HG02623 (cell line): ENCODE measurements around the gene TSPEAR.
"Not testable (repeated sequence)": the region's sequence is repeated elsewhere in the genome, so short reads cannot be mapped to it uniquely, and the experiment has no call there.

Experiments used
- ATAC-seq: cut with Tn5 transposase; IDR thresholded peaks from one replicate; pipeline ENCODE4 v1.9.1; 2021; ENCODE audit warnings: moderate library complexity; ENCODE audit not compliant: unreplicated experiment

Gene TSPEAR

DNA sequence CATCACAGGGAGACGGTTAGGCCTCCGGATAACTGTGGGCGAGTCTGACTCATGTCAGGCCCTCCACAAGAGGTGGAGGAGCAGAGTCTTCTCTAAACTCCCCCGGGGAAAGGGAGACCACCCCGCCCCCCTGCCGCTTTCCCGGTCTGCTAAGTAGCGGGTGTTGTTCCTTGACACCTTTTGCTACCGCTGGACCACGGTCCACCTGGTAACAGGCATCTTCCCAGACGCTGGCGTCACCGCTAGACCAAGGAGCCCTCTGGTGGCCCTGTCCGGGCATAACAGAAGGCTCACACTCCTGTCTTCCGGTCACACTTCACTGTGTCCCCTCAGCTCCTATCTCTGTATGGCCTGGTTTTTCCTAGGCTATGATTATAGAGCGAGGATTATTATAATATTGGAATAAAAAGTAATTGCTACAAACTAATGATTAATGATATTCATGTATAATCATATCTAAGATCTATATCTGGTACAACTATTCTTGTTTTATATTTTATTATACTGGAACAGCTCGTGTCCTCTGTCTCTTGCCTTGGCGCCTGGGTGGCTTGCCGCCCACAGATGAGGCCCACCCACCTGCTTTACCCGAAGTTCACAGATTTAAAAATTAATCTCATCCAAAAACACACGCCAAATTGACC, 231.7 kb downstream of the TSPEAR start:
- not testable (repeated sequence) for ATAC-seq

DNA sequence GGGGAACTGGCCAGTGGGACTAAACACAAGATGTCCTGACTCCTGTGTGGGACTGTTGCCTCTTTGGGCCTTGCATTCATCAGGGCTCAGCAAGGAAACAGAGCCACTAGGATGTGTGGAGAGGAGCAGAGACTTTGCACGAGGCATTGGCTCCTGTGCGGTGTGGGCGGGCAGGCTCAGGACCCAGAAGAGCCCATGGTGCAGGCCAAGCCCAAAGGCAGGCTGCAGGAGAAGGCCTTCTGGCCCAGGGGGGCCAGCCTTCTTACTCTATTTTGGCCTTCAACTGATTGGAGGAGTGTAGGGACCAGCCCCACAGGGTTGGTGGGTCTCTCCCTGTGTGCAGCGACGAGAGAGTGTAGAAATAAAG, 232.6 kb downstream of the TSPEAR start:
- no peak for ATAC-seq

DNA sequence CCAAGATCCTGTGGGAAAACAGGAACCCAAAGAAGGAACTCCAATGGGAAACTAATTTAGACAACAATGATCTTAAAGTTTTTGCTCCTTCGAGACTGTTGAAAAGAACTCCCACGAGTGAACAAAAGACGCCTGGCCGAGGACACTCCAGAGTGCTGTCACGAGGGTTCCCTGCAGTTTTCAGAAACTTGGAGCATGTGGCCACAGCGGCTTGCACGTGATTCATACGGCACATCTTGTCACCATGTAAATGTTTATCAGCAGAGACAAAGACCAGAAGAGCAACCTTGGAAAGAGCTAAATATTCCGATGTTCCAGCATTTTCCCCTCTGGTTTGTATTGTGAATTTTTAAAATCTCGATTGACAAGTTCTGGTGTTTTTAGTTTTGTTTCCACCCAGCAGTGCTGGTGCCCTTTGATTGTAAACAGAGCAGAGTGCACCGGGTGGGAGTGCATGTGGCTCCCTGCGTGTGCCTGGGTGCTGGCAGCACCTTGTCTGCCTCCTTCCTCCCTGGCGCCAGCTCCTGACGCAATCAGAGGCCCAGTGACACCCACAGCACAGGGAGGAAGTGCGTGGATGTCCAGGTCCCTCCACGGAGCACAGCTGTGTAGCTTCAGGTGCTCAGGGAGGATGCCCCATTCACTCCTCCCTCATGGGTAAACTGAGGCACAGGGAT, 233.1 kb downstream of the TSPEAR start:
- no peak for ATAC-seq

DNA sequence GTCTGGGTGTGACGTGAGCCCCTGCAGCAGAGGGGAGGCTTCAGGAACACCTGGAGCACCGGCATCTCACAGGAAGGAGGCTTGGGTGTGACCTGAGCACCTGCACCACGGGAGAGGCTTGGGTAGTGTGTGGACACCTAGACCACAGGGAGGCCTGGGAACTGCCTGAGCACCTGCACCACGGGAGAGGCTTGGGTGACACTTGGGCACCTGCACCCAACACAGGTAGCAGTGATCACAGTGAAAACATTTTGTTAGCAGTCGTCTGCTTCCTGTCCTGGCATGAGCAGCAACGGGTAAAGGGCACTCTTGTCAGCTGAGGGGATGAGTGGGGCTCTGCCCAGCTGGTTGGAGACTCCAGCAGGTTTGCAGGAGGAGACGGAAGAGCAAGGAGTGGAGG, 233.7 kb downstream of the TSPEAR start:
- ATAC-seq = no peak

DNA sequence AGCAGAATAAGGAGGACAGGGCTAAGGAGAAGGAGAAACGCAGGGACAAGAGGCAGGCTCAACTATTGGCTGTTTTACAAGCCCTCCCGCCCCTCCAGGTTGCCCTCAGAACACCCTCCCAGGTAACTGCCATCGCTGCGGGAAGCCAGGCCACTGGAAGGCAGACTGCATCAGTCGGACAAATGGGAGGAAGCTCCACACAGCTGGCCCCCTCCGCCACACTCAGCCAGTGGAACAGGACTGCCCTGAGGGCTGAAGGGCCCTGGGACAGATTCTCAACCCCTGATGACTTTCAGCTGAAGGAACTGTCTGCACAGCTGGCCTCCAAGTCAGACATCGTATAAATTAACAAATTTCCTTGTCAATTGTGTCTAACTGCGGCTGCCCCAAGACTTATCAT, 234.2 kb downstream of the TSPEAR start:
- ATAC-seq = no peak

DNA sequence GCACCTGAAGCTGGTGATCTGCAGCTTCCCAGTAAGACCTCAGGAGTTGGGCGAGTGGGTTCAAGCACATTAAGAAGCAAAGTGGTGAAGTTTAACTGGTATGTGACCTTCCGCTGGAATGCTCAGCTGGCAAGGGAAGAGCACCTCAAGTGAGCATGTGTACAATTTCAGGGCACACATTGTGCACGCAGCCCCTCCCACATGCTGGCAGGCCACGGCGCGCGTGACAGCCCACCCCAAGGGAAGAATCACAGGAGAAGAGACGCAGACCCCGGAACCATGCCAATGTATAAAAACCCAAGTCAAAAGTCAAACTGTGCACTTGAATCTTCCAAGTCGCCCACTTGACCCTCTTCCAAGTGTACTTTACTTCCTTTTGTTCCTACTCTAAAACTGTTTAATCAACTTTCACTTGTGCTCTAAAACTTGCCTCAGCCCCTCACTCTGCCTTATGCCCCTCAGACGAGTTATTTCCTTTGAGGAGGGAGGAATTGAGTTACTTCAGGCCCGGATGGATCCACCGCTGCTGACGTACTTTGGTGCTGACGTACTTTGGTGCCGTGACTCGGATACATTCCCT, 236.0 kb downstream of the TSPEAR start:
- no peak for ATAC-seq

DNA sequence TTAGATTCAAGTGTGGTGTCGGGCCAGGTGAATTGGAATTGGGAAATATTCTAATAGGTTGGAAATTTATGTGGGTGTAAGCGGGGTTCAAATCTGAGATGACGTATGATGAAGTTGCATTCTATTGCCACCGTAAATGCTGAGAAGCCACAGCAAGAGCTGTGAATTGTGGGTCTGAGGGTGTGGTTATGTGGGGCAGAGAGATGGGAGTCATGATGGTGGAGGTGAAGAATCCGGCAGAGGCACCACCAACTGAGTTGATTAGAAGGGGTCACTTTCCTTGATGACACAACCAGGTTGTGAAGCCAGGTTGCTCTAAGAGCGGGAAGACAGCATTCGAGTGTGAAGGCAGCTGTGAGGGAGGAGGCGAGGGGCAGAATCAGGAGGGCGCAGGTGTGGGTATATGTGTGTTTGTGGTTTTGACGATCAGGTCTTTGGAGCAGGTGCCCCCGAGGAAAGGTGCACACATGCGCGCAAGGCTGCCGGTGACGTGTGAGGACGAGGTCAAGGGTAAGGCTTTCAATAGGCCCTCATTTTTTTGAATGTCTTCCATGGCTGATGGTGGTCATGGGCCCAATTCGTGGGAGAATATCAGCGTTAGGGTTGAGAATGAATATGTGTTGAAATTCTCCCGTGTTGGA, 237.3 kb downstream of the TSPEAR start:
- no peak for ATAC-seq

DNA sequence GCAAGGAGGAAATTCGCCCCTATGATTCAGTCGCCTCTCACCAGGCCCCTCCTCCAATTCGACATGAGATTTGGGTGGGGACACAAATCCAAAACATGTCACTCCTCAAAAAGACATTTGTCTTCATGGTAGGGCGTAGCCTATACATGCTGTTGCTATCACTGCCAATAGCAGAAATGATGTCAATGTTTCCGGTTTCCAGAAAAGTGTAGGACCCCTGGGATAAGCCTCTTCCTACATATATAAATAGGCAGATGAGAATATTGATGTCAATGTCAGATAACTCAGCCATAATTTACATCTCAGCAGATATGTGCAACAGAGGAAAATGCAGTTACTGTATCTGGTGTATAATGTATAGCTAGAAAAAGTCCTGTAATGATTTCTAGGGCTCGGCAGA, 239.4 kb downstream of the TSPEAR start:
- no peak for ATAC-seq

DNA sequence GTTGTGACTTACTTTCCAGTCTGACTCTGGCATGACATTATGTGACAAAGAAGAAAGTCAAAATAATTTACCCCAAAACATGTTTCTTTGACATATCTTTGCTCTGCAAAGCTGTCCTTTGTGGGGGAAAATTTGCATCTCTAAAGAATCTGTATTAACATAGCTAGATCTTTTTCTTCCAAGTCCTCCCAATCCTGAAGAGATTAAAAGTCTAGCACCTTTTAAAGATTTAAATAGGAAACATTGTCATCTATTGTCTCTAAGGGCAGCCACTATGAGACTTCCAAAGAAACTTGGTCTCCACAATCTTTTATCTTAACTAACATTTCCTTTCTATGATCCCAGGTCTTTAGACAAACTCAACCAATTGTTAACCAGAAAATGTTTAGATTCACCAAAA, 240.0 kb downstream of the TSPEAR start:
- ATAC-seq = no peak

DNA sequence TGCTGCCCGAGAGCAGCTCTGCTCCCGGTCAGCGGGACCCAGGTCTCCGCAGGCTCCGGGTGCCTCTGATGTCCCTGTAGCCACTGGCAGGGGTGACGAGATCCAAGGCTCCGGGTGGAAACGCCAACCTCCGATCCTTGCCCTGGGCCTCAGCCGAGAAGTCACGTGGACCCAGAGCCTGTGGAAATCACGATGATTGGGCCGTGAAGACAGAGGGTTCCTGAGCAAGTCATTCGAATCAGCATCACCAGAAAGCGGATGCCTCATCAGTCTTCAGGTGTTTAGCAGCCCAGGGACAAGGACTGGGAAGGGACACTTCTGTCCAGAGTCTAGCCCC, 243.5 kb downstream of the TSPEAR start:
- no peak for ATAC-seq

DNA sequence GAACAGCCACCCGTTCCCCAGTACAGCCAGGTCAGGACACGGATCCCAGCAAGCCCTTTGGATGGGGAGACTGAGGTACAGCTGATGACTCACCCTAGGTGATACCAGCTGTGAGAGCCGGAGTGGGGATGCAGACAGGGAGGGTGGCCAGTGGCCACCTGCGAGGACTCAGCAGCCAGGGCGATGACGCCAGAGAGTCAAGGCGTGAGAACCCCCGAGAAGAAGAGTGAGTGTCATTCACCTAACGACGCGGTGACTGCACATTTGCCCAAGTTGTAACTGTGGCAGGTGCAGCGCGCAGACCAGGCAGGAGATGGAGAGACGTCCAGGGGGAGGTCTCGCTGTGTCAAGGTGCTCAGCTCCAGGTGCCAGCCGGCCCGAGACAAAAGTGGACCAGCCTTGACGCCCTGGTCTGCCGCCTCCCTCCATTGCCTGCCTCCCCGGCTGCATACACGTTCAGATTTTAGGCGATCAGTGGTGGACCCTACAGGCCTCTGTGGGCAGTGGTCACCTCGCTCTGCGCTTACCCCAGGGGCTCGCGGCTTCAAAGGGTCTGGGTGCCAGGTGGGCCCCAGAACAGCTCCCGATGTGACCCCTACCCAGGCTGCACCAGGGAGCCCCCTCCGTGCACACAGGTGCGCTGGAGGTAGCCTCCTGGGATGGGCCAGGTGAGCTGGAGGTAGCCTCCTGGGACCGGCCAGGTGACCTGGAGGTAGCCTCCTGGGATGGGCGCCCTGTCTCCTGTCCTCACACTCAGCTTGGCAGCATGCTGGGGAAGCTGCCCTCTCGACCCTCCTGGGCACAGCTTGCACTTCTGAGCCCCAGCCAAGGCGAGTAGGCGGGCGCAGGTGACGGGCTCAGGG, 244.1 kb downstream of the TSPEAR start:
- ATAC-seq = no peak

DNA sequence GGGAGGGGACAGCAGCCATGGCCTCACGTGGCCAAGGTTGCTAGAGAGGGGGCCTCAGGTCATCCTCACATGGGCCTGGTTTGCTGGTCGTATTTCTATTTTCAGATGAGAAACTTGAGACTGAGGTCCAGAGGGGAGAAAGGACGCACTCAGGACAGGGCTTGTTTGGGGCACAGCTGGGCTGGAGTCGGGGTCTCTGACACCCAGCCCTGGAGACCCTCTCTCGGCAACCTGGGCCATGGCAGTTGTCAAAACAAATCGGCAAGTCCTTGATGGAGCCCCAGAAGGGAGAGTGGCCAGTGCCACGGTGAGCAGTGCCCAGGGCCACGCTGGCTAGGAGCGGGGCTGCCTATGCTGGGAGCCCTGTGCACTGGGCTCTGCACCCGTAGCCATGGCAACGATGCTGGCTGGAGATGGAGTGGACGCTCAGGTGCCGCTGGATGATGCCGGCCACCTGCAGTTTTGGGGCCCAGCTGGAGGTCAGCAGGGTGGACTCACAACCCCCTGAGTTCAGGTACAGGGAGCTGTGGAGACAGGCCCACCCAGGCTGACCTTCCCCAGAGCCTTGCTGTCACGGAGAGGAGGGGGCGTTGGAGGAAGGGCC, 244.9 kb downstream of the TSPEAR start:
- ATAC-seq = no peak

DNA sequence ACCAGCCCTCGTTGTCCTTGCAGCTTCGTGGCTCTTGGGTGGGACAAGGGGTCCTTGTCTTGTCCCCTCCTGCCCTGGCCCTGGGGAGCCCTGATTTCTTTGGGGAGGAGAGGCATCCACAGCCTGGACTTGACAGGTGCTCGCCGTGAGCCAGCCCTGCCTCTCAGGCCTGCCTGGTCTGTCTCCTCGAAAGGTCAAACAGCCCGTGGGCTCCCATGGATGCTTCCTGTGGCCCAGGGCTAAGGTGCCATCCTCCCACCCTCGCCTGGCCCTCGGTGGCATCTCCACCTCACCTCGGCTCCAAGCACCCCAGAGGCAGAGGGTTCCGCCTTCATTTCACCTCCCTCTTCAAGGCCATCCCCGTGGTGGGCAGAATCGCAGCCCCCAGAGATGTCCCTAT, 247.0 kb downstream of the TSPEAR start:
- ATAC-seq = no peak

DNA sequence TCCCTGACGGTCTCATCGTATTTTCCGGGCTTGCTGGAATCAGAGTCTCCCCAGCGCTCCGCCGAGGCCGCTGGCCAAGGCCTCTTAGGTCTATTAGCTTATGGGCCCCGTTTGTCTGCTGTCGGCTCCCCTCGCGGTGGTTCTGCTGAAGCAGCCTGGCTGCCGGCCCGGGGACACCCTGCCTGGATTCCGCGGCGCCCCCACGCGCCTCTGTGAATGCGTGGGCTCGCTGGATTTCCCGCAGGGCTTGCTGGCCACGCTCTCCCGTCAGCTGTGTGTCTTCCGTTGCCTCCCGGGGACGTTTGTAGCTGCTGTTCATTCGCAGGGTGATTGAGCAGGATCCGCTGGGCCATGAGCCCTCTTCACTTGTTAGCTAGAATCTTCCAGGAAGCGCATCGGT, 247.6 kb downstream of the TSPEAR start:
- no peak for ATAC-seq

DNA sequence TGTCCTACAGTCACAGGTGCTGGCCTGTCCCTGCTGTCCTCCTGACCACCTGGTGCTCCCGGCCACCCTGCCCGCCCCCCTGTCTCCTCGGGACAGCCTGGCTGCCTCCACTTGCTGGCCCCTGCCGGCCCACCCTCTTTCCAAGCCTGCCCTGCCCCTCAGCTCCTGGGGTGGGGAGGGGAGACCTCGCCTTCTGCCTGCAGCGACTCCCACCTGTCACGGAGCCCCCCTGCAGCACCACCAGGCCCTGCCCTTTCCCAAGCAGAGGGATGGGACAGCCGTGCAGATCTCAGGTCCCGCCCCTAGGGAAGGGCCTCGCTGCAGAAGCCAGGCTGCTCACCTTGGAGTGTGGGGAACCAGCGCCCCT, 248.6 kb downstream of the TSPEAR start:
- ATAC-seq = no peak

DNA sequence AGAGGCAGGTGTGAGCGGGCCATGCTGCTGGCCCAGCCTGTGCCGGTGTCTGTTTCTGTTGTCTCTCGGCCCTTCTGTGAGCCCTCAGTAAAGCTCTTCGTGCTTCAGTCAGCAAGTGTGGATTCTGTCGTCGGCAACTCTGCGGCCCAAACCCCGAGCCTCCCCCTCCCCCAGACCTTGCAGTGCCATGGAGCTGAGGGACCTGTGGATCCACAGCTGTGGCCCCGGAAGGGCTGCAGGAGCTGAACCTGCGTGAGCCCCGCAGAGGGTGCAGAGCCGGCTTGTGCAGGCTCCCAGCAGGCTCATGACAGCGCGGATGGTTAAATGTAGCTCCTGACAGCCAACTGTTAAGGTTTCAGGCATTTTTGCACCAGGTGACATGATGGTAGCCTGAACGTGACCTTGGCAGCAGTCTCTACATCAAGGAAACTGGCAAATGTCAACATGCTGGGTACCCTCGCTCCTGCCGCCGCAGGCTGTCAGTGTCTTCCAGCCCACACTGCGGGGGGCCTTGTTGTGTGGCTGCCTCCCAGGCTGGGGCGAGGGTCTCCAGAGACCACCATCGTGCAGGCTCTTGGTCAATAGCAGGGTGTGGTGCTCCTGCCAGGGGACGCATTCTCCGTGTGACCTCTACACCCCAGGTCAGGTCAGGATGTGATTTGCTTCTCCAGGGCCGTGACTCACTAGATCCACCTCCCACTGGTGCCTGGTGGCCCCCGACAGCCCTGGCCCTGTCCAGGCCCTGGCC, 249.1 kb downstream of the TSPEAR start:
- no peak for ATAC-seq

DNA sequence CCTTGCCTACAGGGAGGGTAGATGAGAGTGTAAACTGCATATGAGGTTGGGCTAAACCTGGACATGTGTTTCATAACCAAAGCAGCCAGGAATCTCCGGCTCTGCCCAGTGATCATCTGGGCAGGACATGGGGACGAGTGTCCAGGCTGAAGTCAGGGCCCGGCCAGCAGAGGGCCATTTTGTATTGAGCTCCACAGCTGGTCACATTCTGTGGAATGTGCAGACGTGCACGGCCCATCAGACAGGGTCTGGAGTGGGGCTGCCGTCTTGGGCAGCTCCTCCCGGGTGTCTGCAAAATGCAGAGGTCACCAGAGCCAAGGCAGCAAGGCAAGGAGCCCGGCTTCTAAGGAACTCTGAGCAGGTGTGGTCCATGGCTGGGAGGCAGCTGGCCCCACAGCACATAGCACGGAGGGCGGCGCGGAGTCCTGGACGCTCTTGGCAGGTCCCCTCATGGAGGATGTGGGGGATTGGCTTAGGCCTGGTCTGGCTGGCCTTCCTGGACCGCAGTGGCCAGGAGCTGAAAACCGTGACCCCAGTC, 249.8 kb downstream of the TSPEAR start:
- no peak for ATAC-seq

DNA sequence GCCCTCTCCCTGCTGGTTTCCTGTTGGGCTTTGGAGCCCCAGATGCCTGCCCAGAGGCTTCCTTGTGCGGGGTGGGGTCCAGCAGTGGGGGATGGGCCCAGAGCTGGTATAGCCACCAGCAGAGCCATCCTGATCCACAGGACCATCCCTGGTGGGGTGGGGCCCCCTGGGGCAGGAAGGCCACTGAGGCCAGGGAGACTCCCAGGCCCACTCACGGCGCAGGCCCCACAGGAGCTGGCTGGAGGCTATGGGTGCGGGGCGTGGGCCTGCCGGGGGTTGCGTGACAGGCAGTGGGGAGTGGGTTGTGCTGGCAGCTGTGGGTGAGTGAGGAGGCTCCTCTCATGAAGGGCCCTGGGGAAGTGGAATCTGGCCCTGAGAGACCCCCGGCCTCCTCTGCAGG, 250.4 kb downstream of the TSPEAR start:
- ATAC-seq = no peak

DNA sequence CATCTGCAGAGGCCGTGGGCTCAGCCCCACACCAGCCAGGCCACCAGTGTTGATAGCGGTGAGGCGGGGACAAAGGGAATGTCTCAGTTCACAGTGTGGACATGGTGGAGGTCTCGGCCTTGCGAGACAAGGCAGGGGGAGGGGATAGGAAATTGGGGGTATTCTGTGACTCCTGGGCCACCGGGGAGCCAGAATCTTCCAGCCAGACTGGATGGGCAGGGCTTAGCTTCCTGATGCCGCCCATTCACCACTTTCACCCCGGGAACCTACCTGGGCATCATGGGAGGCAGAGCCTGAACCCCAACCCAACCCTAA, 251.0 kb downstream of the TSPEAR start:
- no peak for ATAC-seq

DNA sequence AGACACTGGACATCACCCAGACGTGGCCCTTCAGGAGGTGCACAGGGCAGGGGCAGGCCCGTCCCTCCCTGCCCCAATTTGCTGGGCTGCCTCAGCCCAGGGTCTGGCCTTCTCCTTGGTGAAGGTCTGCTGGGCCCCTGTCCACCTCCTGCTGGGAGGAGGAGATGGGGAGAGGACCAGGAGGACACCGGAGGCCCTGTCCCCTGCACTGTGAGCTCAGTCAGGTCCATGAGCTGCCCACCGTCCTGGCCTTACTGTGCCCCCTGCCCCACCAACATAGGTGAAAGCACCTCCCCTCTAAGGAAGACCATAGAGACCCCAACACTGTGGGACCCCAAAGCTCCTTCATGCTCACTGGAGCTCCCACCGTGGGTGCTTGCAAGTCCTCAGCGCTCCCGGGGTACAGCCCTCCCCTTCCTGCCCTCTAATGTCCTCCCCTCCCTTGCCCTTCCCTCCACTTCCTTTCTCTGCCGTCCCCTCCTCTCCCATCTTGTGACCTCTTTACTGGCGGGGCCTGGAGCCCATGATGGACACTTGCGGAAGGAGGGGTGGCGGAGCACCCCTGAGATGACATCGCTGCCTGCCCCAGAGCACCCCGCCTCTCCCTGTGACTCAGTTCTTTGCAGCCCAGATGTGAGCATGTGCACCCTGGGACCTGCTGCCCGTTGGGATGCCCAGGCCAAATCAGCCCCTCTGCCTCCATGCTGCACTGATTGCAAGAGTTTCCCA, 251.5 kb downstream of the TSPEAR start:
- no peak for ATAC-seq
